ENCODE results near the gene RAB22A.

DNA sequence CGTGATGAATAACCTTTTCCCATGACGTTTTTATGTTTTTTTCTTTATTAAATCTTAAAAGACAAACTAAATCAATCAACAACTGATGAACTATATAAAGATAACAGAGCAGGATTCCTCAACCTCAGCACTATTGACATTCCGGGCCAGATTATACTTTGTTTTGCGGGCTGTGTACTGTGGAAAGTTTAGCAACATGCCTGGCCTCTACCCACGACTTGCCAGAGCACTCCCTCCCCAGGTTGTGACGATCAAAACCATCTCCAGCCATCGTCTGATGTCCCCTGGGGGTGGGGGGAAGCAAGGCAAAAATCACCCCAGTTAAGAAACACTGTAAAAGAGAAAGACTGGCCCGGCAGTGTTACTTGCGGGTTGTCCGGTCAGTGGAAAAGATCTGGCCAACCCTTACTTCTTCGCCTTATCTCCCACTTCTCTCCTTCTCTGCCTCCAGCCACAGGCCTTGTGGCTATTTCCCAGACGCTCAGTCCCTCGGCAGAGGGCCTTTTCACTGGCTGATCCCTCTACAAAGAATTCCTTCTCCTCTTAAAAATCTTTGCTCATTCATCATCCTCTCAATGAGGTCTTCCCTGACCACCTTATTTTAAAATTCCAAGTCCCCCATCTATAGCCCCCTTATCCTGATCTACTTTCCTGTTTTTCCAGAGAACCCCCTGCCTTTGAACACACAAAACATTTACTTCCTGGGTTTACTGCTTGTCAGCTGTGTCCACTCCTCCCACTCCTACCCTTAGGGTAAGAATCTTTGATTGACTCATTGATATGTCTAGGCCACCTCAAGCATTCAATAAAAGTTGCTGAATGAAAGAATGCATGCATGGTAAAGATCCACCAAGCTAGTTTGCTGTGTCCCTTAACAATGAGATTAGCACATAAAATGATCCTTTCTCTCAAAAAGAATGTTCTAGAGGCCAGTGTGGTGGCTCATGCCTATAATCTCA, 14.7 kb upstream of the RAB22A start:
- TF ChIP-seq, protein P1, sequence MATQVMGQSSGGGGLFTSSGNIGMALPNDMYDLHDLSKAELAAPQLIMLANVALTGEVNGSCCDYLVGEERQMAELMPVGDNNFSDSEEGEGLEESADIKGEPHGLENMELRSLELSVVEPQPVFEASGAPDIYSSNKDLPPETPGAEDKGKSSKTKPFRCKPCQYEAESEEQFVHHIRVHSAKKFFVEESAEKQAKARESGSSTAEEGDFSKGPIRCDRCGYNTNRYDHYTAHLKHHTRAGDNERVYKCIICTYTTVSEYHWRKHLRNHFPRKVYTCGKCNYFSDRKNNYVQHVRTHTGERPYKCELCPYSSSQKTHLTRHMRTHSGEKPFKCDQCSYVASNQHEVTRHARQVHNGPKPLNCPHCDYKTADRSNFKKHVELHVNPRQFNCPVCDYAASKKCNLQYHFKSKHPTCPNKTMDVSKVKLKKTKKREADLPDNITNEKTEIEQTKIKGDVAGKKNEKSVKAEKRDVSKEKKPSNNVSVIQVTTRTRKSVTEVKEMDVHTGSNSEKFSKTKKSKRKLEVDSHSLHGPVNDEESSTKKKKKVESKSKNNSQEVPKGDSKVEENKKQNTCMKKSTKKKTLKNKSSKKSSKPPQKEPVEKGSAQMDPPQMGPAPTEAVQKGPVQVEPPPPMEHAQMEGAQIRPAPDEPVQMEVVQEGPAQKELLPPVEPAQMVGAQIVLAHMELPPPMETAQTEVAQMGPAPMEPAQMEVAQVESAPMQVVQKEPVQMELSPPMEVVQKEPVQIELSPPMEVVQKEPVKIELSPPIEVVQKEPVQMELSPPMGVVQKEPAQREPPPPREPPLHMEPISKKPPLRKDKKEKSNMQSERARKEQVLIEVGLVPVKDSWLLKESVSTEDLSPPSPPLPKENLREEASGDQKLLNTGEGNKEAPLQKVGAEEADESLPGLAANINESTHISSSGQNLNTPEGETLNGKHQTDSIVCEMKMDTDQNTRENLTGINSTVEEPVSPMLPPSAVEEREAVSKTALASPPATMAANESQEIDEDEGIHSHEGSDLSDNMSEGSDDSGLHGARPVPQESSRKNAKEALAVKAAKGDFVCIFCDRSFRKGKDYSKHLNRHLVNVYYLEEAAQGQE (IDR thresholded peaks at IDR 0.05; ENCODE audit: insufficient read depth in 1 of 2, low read depth in 2 of 2, low read length in 2 of 2) = no peak
- TF ChIP-seq SIN3A (IDR thresholded peaks at IDR 0.05; ENCODE audit: borderline replicate concordance, insufficient read depth, low read length) = no peak
- no peak for TF ChIP-seq TAF1 (IDR thresholded peaks at IDR 0.05; ENCODE audit: borderline replicate concordance, insufficient read depth, low read length)
- TF ChIP-seq POLR2AphosphoS5 (IDR thresholded peaks at IDR 0.05; ENCODE audit: low read depth, low read length) = no peak
- TF ChIP-seq FOXP2 (optimal IDR thresholded peaks at IDR 0.05; ENCODE audit: borderline replicate concordance, extremely low read depth, extremely low read length, insufficient read depth) = no peak
